Lower leg skin (tissue), 3 donors: ENCODE measurements around the gene TEC.

Experiments used
- POLR2A ChIP-seq, 2 donors: fragments of 450-650 bp; IDR thresholded peaks; one replicate each; pipeline ENCODE4 v1.6.1; 2016 to 2017; ENCODE audit warnings: antibody characterized with exemption in 2 of 2, mild to moderate bottlenecking in 1 of 2, moderate library complexity in 1 of 2
- TF ChIP-seq, protein P1 (sequence below), 3 donors: fragments of 450-650 bp; IDR thresholded peaks; one replicate each; pipeline ENCODE4 v1.5.1; 2016; ENCODE audit warnings: antibody characterized with exemption in 3 of 3, mild to moderate bottlenecking in 3 of 3, moderate library complexity in 2 of 3

DNA sequence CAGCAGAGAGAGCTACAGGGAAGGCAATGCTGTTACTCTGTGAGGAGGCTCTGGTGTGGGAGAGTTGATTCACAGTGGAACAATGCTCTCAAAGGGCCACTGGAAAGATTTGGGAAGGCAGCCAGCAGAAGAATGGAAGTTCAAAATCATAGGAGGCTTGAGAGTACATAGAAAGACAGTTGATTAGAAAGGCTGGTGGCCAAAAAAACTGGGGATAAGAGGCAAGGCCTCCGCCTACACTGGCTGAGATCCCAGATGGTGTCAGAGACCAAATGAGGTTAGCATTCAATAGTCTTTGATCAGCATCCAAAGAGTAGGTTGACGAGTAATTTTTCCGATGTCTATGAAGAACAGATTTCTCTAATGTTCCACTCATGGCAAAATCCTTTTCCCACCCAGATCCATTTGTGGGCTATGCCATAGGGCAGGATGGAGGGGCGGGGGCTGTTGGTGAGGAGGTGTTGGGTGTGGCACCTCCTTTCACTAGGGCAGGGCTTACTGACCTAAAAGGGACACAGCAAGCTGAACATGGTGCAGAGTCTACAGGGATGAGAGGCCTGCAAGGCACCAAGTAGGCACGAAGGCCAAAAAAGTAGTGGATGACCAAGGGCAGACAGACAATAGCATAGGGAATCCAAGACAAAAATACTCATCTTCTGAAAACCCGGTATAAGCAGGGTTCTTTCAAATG lies 15.1 kb downstream of the TEC start:
- TF ChIP-seq, protein P1, sequence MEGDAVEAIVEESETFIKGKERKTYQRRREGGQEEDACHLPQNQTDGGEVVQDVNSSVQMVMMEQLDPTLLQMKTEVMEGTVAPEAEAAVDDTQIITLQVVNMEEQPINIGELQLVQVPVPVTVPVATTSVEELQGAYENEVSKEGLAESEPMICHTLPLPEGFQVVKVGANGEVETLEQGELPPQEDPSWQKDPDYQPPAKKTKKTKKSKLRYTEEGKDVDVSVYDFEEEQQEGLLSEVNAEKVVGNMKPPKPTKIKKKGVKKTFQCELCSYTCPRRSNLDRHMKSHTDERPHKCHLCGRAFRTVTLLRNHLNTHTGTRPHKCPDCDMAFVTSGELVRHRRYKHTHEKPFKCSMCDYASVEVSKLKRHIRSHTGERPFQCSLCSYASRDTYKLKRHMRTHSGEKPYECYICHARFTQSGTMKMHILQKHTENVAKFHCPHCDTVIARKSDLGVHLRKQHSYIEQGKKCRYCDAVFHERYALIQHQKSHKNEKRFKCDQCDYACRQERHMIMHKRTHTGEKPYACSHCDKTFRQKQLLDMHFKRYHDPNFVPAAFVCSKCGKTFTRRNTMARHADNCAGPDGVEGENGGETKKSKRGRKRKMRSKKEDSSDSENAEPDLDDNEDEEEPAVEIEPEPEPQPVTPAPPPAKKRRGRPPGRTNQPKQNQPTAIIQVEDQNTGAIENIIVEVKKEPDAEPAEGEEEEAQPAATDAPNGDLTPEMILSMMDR (IDR thresholded peaks at IDR 0.05) = no peak
- TF ChIP-seq POLR2A (IDR thresholded peaks at IDR 0.05) = no peak
